Astrocyte of the cerebellum (primary cell): ENCODE data around the gene ABCF3.
"Not testable (repeated sequence)": the region's sequence is repeated elsewhere in the genome, so short reads cannot be mapped to it uniquely, and the experiment has no call there.

Source experiments
- DNase-seq: peaks from one replicate; pipeline ENCODE4 v3.0.0-alpha.2; 2011; ENCODE audit warnings: low read depth
- H3K4me3 ChIP-seq: 2 replicates; pipeline ENCODE4 v1.5.1; 2011; ENCODE audit warnings: mild to moderate bottlenecking, low read depth, low read length, moderate library complexity
- in situ Hi-C: cut with HindIII; loops from 2 replicates; pipeline ENCODE4 v1.10.0; 2017; ENCODE audit warnings: low sequenced_read_pairs
- TF ChIP-seq, protein P1 (sequence below): IDR thresholded peaks from 2 replicates; pipeline ENCODE4 v1.5.1; 2012; ENCODE audit warnings: low read length, low read depth, moderate library complexity, mild to moderate bottlenecking; ENCODE audit errors: missing control alignments

The ABCF3 gene

GRCh38 chr3:184145751-184146270, 40.2 kb upstream of the ABCF3 start:
- H3K4me3 ChIP-seq = no peak overlapping the region
- TF ChIP-seq, protein P1, sequence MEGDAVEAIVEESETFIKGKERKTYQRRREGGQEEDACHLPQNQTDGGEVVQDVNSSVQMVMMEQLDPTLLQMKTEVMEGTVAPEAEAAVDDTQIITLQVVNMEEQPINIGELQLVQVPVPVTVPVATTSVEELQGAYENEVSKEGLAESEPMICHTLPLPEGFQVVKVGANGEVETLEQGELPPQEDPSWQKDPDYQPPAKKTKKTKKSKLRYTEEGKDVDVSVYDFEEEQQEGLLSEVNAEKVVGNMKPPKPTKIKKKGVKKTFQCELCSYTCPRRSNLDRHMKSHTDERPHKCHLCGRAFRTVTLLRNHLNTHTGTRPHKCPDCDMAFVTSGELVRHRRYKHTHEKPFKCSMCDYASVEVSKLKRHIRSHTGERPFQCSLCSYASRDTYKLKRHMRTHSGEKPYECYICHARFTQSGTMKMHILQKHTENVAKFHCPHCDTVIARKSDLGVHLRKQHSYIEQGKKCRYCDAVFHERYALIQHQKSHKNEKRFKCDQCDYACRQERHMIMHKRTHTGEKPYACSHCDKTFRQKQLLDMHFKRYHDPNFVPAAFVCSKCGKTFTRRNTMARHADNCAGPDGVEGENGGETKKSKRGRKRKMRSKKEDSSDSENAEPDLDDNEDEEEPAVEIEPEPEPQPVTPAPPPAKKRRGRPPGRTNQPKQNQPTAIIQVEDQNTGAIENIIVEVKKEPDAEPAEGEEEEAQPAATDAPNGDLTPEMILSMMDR = no peak
- in situ Hi-C loops = no loop called here
- no peak for DNase-seq

DNA sequence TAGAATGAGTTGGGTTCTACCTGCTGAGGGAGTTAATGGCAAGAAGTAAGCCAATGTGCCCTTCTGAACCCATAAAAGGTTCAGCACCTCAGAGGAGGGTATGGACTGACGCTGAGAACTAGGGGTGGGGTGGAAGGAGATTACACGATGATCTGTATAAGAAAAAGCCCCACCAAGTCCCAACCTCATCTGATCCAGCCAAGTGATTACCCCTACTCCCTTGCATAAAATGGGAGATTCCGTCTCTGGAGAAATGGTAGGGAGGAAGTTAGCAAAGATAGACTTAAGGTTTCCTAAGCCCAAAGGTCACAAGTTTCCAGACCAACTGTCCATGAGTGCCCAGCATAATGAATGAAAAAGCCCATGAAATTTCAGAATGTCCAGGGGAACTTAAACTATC, 37.9 kb upstream of the ABCF3 start:
- in situ Hi-C loops = no loop called here
- no peak overlapping the region for H3K4me3 ChIP-seq
- TF ChIP-seq, protein P1 = no peak
- no peak for DNase-seq

GRCh38 chr3:184149123-184149522, 36.9 kb upstream of the ABCF3 start:
- TF ChIP-seq, protein P1 = no peak
- in situ Hi-C loops = no loop called here
- H3K4me3 ChIP-seq = no peak overlapping the region
- no peak for DNase-seq

DNA sequence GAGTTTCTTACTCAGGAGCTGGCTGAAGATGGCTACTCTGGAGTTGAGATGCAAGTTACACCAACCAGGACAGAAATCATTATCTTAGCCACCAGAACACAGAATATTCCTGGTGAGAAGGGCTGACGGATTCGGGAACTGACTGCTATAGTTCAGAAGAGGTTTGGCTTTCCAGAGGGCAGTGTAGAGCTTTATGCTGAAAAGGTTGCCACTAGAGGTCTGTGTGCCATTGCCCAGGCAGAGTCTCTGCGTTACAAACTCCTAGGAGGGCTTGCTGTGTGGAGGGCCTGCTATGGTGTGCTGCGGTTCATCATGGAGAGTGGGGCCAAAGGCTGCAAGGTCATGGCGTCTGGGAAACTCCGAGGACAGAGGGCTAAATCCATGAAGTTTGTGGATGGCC, 36.2 kb upstream of the ABCF3 start:
- H3K4me3 ChIP-seq, DNase-seq, in situ Hi-C loops: not testable (repeated sequence)
- TF ChIP-seq, protein P1 = peak; percentile 47

- H3K4me3 ChIP-seq = peak within 1 kb of the TSS; percentile 84
- no peak for DNase-seq
- TF ChIP-seq, protein P1 = no peak
- in situ Hi-C loops = no loop called here
These were observed 30.9 kb upstream of the ABCF3 start, which contains the start of gene DVL3 for GRCh38 chr3:184154885-184155643. Gene DVL3, plus strand, starts transcription at chr3:184155377. Its CDS starts 259 bp downstream, at chr3:184155636.

GRCh38 chr3:184155644-184156521, 30.1 kb upstream of the ABCF3 start:
- no peak for DNase-seq
- in situ Hi-C loops = no loop called here
- TF ChIP-seq, protein P1 = no peak
- H3K4me3 ChIP-seq = peak overlapping the region; percentile 84
